Skeletal muscle tissue (tissue), 4 donors: Measurements from ENCODE around the gene NUDT13. TPM values are rescaled to one million over a fixed set of nuclear protein-coding genes. Genes with fewer than 3 reads are reported as not detected.
A peak's percentile ranks its signal among the peaks of the same experiment; 100 is the strongest.

Experiments
- H3K27ac ChIP-seq: one replicate; pipeline ENCODE4 v1.7.0; 2013; ENCODE audit warnings: mild to moderate bottlenecking, low read depth, low read length, inconsistent platforms
- H3K27me3 ChIP-seq, 3 donors: one replicate each; pipeline ENCODE4 v1.7.0; 2013; ENCODE audit warnings: low read length in 3 of 3; ENCODE audit not compliant: control insufficient read depth in 3 of 3, insufficient read depth in 3 of 3
- H3K36me3 ChIP-seq, 3 donors: one replicate each; pipeline ENCODE4 v1.7.0; 2013; ENCODE audit warnings: low read length in 3 of 3; ENCODE audit not compliant: control insufficient read depth in 3 of 3, insufficient read depth in 3 of 3
- H3K4me1 ChIP-seq, 3 donors: one replicate each; pipeline ENCODE4 v1.7.0; 2013; ENCODE audit warnings: low read length in 3 of 3, mild to moderate bottlenecking in 3 of 3; ENCODE audit not compliant: control insufficient read depth in 3 of 3, insufficient read depth in 3 of 3
- H3K4me3 ChIP-seq, 3 donors: one replicate each; pipeline ENCODE4 v1.7.0; 2013; ENCODE audit warnings: low read length in 3 of 3
- H3K9ac ChIP-seq, 3 donors: one replicate each; pipeline ENCODE4 v1.7.0; 2013; ENCODE audit warnings: low read length in 3 of 3, mild to moderate bottlenecking in 3 of 3, moderate library complexity in 2 of 3, low read depth in 1 of 3
- H3K9me3 ChIP-seq, 3 donors: one replicate each; pipeline ENCODE4 v1.7.0; 2013; ENCODE audit warnings: low read length in 3 of 3; ENCODE audit not compliant: control insufficient read depth in 3 of 3
- total RNA-seq: library from RNA; depleted of rRNA; stranded (reverse); fragments of >200 nt; gene quantifications from one replicate; pipeline ENCODE4 v1.2.3, GENCODE V29; 2014
- donor health status: Osteomylitis.

Gene NUDT13
- total RNA-seq, 1 donor from 2014 or later = 2.1 TPM

- H3K4me1 ChIP-seq = peaks cover 6 to 9% (median 6%) of the 10 kb centered on the region in 3 donors
- no peak overlapping the region for H3K9ac ChIP-seq
- H3K27me3 ChIP-seq = no peaks in the 10 kb centered on the region
- no peaks in the 10 kb centered on the region for H3K9me3 ChIP-seq
- no peak overlapping the region for H3K27ac ChIP-seq
- no peaks in the 10 kb centered on the region for H3K36me3 ChIP-seq
- no peak overlapping the region for H3K4me3 ChIP-seq
Observed at GRCh38 chr10:73084209-73084608, 26.0 kb upstream of the NUDT13 start.

- Histone ChIP-seq H3K27ac (no peak overlapping the region), H3K36me3 (no peaks in the 10 kb centered on the region), H3K4me1 (peaks cover 9 to 11% (median 11%) of the 10 kb centered on the region in 3 donors), H3K27me3 (no peaks in the 10 kb centered on the region), H3K4me3 (no peak overlapping the region), H3K9me3 (no peaks in the 10 kb centered on the region), H3K9ac (no peak overlapping the region)
Observed at GRCh38 chr10:73086816-73087215, 23.4 kb upstream of the NUDT13 start.

GRCh38 chr10:73088304-73088703, 22.0 kb upstream of the NUDT13 start:
- Histone ChIP-seq H3K9ac (no peak overlapping the region), H3K4me1 (peaks cover 6 to 13% (median 11%) of the 10 kb centered on the region in 3 donors), H3K36me3 (no peaks in the 10 kb centered on the region), H3K4me3 (no peak overlapping the region), H3K27ac (no peak overlapping the region), H3K9me3 (no peaks in the 10 kb centered on the region), H3K27me3 (no peaks in the 10 kb centered on the region)

GRCh38 chr10:73092830-73093229, 17.4 kb upstream of the NUDT13 start:
- peaks cover 11 to 20% (median 17%) of the 10 kb centered on the region in 3 donors for H3K4me1 ChIP-seq
- H3K9me3 ChIP-seq = no peaks in the 10 kb centered on the region
- no peaks in the 10 kb centered on the region for H3K27me3 ChIP-seq
- H3K27ac ChIP-seq = no peak overlapping the region
- H3K36me3 ChIP-seq = no peaks in the 10 kb centered on the region
- no peak overlapping the region for H3K9ac ChIP-seq
- no peak overlapping the region for H3K4me3 ChIP-seq

GRCh38 chr10:73093922-73094850, 16.1 kb upstream of the NUDT13 start:
- no peaks in the 10 kb centered on the region for H3K9me3 ChIP-seq
- H3K4me1 ChIP-seq = peaks cover 11 to 23% (median 19%) of the 10 kb centered on the region in 3 donors
- no peaks in the 10 kb centered on the region for H3K27me3 ChIP-seq
- peak overlapping the region; percentile 98 for H3K27ac ChIP-seq
- H3K4me3 ChIP-seq = peak overlapping the region; percentile 85 to 97 (median 97)
- no peaks in the 10 kb centered on the region for H3K36me3 ChIP-seq
- H3K9ac ChIP-seq = peak overlapping the region; percentile 96 to 99 (median 98)

GRCh38 chr10:73094986-73095480, 15.2 kb upstream of the NUDT13 start:
- H3K9ac ChIP-seq = peak overlapping the region; percentile 96 to 99 (median 98)
- no peaks in the 10 kb centered on the region for H3K36me3 ChIP-seq
- H3K27ac ChIP-seq = peak overlapping the region; percentile 98
- H3K27me3 ChIP-seq = no peaks in the 10 kb centered on the region
- peaks cover 15 to 27% (median 22%) of the 10 kb centered on the region in 3 donors for H3K4me1 ChIP-seq
- peak overlapping the region; percentile 85 to 97 (median 97) for H3K4me3 ChIP-seq
- no peaks in the 10 kb centered on the region for H3K9me3 ChIP-seq

- Histone ChIP-seq H3K27me3 (no peaks in the 10 kb centered on the region), H3K4me1 (peaks cover 15 to 26% (median 22%) of the 10 kb centered on the region in 3 donors), H3K9ac (peak overlapping the region; percentile 96 to 99 (median 98)), H3K4me3 (peak overlapping the region; percentile 85 to 97 (median 97)), H3K27ac (peak overlapping the region; percentile 98), H3K9me3 (no peaks in the 10 kb centered on the region), H3K36me3 (no peaks in the 10 kb centered on the region)
Observed at GRCh38 chr10:73095481-73096021, 14.7 kb upstream of the NUDT13 start.

GRCh38 chr10:73096041-73096448, 14.2 kb upstream of the NUDT13 start:
- Histone ChIP-seq H3K4me1 (peaks cover 15 to 26% (median 22%) of the 10 kb centered on the region in 3 donors), H3K9me3 (no peaks in the 10 kb centered on the region)

GRCh38 chr10:73096449-73097304, 13.6 kb upstream of the NUDT13 start, which contains the start of gene P4HA1:
TSS of gene P4HA1 (minus strand) at chr10:73096866. CDS start at chr10:73074883, 21,983 bp downstream.
- Histone ChIP-seq H3K4me1 (peaks cover 11 to 26% (median 22%) of the 10 kb centered on the region in 3 donors), H3K9ac (peak within 1 kb of the TSS; percentile 96 to 99 (median 98)), H3K27me3 (no peaks in the 10 kb centered on the region), H3K36me3 (no peaks in the 10 kb centered on the region), H3K27ac (peak within 1 kb of the TSS; percentile 98), H3K4me3 (peak within 1 kb of the TSS; percentile 85 to 97 (median 97)), H3K9me3 (no peaks in the 10 kb centered on the region)

More at GRCh38 chr10:73096041-73096448, 14.2 kb upstream of the NUDT13 start:
- H3K27me3 ChIP-seq = no peaks in the 10 kb centered on the region
- H3K27ac ChIP-seq = peak overlapping the region; percentile 98
- H3K4me3 ChIP-seq = peak overlapping the region; percentile 85 to 97 (median 97)
- H3K36me3 ChIP-seq = no peaks in the 10 kb centered on the region
- peak overlapping the region; percentile 96 to 99 (median 98) for H3K9ac ChIP-seq
